ENCODE data around the gene USP4.

DNA sequence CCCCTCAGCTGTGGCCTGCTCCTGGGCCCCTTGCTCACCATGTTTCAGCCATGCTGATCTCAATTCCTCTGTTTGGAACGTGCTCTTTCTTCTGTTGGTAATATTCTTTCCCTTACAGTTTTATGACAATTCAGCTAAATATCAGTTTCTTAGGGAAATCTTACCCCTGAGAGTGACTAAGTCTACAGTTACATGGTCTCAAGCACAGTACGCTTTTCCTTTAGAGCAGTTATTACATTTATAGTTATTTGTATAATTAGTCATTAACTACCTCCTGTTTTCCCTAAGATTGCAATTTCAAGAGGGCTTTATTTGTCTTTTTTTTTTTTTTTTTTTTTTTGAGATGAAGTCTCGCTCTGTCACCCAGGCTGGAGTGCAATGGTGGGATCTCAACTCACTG, 86.3 kb downstream of the USP4 start:
- TF ChIP-seq POLR2AphosphoS5 (IDR thresholded peaks at IDR 0.05; ENCODE audit: borderline replicate concordance, low read depth, low read length) (no peak), EZH2 (IDR thresholded peaks at IDR 0.05) (no peak)

All from SK-N-MC (cell line).